Measurements from ENCODE around the gene SGCD. TPM values are rescaled to one million over a fixed set of nuclear protein-coding genes. Genes with fewer than 3 reads are reported as not detected.

Gene SGCD
- total and polyA plus RNA-seq, 4 experiments from 2014 or later: not detected

DNA sequence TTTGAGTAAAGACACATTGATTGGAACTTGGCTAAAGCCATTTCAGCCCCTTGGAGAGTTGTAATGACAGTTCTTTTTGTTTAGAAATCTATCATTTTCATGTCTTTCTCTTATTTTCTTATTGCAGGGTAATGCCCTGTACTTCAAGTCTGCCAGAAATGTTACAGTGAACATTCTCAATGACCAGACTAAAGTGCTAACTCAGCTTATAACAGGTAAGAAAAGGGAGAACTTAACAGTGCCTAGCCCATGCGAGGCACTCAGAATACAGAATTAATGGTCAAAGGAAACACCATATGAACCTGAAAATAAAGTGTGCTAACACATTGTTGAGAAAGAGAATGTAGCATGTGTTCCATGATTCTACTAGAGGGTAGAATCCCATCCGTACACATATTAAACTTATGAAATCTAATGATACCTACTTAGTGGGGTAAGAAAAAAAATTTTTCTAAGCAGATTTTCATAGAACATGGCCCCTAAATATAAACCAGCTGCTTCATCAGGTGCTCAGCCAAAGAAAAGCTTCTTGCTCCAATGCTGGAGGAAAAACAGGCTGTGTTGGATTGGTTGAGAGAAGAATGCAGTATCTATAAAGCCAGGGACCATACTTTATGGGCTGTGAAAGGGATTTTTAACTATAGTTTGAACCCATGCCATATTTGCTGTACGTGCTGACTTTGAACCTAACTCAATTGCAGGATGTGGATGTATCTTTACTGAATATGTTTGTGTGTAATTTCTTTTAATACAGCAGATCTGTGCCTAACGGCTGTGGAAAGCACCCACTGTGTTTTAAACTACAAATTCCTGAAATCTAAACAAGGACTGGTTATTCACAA lies 262.4 kb downstream of the SGCD start:
- H3K4me3 ChIP-seq (ENCODE audit: low read length in 2 of 2): no peak overlapping the region
- H3K36me3 ChIP-seq (ENCODE audit: insufficient read depth, low read length): no peaks in the 10 kb centered on the region
- intact Hi-C loops (cut with micrococcal nuclease): no loop called here
- ChIA-PET POLR2A (ENCODE audit: partially characterized antibody) (no interaction called here), CTCF (ENCODE audit: partially characterized antibody) (no interaction called here)
- H3K9me3 ChIP-seq (ENCODE audit: control insufficient read depth in 1 of 2, low read length in 2 of 2): no peaks in the 10 kb centered on the region
- peaks cover 0 to 2% (median 0%) of the 10 kb centered on the region in 8 donors for H3K9me3 Mint-ChIP-seq
- no peak overlapping the region for H3K27ac ChIP-seq (ENCODE audit: low read depth, low read length)
- no peaks in the 10 kb centered on the region for H3K4me1 ChIP-seq (ENCODE audit: insufficient read depth, low read length)
- peaks cover 10 to 24% of the 10 kb centered on the region in 2 donors for H3K27me3 Mint-ChIP-seq
- H3K4me3 Mint-ChIP-seq: no peak overlapping the region
- H3K27me3 ChIP-seq (ENCODE audit: insufficient read depth, low read length): no peaks in the 10 kb centered on the region
- H3K27ac Mint-ChIP-seq: no peak overlapping the region
- DNase-seq: no peak
- no peaks in the 10 kb centered on the region for H3K36me3 Mint-ChIP-seq
- H3K4me1 Mint-ChIP-seq: no peaks in the 10 kb centered on the region

DNA sequence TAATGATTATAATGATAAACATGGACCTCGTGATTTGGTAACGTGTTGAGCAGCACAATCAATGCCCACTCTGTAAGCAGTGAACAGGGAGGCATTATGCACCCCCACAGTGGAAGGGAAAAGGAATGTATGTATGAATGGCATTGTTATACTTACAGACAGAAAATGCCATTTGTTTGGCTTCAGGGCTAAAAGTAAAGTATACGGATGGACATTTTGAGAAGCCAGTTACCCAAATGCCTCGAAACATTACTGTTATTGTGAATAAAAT lies 262.9 kb downstream of the SGCD start:
- no peak overlapping the region for H3K27ac Mint-ChIP-seq
- H3K9me3 Mint-ChIP-seq: peaks cover 0 to 4% (median 0%) of the 10 kb centered on the region in 8 donors
- H3K4me3 ChIP-seq (ENCODE audit: low read length in 2 of 2): no peak overlapping the region
- intact Hi-C loops (cut with micrococcal nuclease): no loop called here
- H3K9me3 ChIP-seq (ENCODE audit: control insufficient read depth in 1 of 2, low read length in 2 of 2): no peaks in the 10 kb centered on the region
- no peaks in the 10 kb centered on the region for H3K36me3 Mint-ChIP-seq
- H3K4me1 Mint-ChIP-seq: no peaks in the 10 kb centered on the region
- POLR2A ChIA-PET (ENCODE audit: partially characterized antibody): no interaction called here
- no peak for DNase-seq
- CTCF ChIA-PET (ENCODE audit: partially characterized antibody): no interaction called here
- H3K27ac ChIP-seq (ENCODE audit: low read depth, low read length): no peak overlapping the region
- H3K27me3 Mint-ChIP-seq: peaks cover 10 to 22% of the 10 kb centered on the region in 2 donors
- H3K27me3 ChIP-seq (ENCODE audit: insufficient read depth, low read length): no peaks in the 10 kb centered on the region
- no peak overlapping the region for H3K4me3 Mint-ChIP-seq
- H3K36me3 ChIP-seq (ENCODE audit: insufficient read depth, low read length): no peaks in the 10 kb centered on the region
- H3K4me1 ChIP-seq (ENCODE audit: insufficient read depth, low read length): no peaks in the 10 kb centered on the region

DNA sequence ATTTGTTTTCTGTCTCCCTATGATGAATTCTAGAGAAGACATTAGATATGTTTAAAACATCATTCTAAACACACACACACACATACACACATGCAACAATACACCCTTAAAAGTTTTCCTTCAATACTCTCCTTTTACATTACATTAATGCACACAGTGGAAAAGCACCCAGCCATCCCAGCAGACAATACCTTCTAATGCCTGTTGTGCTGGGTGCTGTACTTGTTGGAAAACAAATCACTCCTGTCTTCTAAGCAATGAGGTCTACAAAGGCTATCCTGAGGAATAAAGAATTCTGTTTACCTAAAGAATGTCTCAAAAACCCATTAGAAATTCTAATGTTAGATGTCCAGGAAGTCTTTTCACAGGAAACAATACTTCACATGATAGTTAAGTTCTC lies 264.0 kb downstream of the SGCD start:
- H3K36me3 ChIP-seq (ENCODE audit: insufficient read depth, low read length): no peaks in the 10 kb centered on the region
- Mint-ChIP-seq H3K9me3 (peaks cover 0 to 5% (median 0%) of the 10 kb centered on the region in 8 donors), H3K4me1 (no peaks in the 10 kb centered on the region), H3K4me3 (no peak overlapping the region), H3K27ac (no peak overlapping the region), H3K27me3 (peaks cover 10 to 23% of the 10 kb centered on the region in 2 donors), H3K36me3 (no peaks in the 10 kb centered on the region)
- POLR2A ChIA-PET (ENCODE audit: partially characterized antibody): no interaction called here
- no peak overlapping the region for H3K4me3 ChIP-seq (ENCODE audit: low read length in 2 of 2)
- no peak for DNase-seq
- H3K9me3 ChIP-seq (ENCODE audit: control insufficient read depth in 1 of 2, low read length in 2 of 2): no peaks in the 10 kb centered on the region
- CTCF ChIA-PET (ENCODE audit: partially characterized antibody): no interaction called here
- no peak overlapping the region for H3K27ac ChIP-seq (ENCODE audit: low read depth, low read length)
- no peaks in the 10 kb centered on the region for H3K4me1 ChIP-seq (ENCODE audit: insufficient read depth, low read length)
- intact Hi-C loops (cut with micrococcal nuclease): no loop called here
- H3K27me3 ChIP-seq (ENCODE audit: insufficient read depth, low read length): no peaks in the 10 kb centered on the region

DNA sequence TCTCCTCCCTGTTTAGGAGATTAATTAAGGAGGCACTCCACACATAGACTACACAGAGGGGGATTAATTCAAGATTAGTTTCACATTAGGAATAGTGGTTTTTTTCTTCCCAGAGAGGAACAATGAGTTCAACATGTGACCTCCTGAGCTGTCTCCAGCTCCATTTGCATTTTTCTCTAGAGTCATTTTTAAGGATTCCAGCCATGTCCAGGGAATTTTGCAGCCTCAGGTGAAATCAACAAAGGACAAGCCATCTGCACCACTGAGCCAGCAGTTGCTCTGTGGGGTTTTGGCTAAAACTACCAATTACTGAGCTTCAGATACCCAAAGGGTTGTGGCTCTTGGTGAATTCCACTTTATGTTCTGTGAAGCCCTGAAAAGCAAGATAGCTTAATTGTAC lies 264.7 kb downstream of the SGCD start:
- H3K4me1 Mint-ChIP-seq: no peaks in the 10 kb centered on the region
- H3K4me1 ChIP-seq (ENCODE audit: insufficient read depth, low read length): no peaks in the 10 kb centered on the region
- no peaks in the 10 kb centered on the region for H3K36me3 Mint-ChIP-seq
- ChIA-PET POLR2A (ENCODE audit: partially characterized antibody) (no interaction called here), CTCF (ENCODE audit: partially characterized antibody) (no interaction called here)
- H3K9me3 Mint-ChIP-seq: peaks cover 0 to 5% (median 0%) of the 10 kb centered on the region in 8 donors
- H3K27ac Mint-ChIP-seq: no peak overlapping the region
- no peak overlapping the region for H3K4me3 ChIP-seq (ENCODE audit: low read length in 2 of 2)
- no peak overlapping the region for H3K4me3 Mint-ChIP-seq
- H3K36me3 ChIP-seq (ENCODE audit: insufficient read depth, low read length): no peaks in the 10 kb centered on the region
- H3K27ac ChIP-seq (ENCODE audit: low read depth, low read length): no peak overlapping the region
- H3K27me3 Mint-ChIP-seq: peaks cover 12 to 21% of the 10 kb centered on the region in 2 donors
- H3K9me3 ChIP-seq (ENCODE audit: control insufficient read depth in 1 of 2, low read length in 2 of 2): no peaks in the 10 kb centered on the region
- intact Hi-C loops (cut with micrococcal nuclease): no loop called here
- H3K27me3 ChIP-seq (ENCODE audit: insufficient read depth, low read length): no peaks in the 10 kb centered on the region
- no peak for DNase-seq

DNA sequence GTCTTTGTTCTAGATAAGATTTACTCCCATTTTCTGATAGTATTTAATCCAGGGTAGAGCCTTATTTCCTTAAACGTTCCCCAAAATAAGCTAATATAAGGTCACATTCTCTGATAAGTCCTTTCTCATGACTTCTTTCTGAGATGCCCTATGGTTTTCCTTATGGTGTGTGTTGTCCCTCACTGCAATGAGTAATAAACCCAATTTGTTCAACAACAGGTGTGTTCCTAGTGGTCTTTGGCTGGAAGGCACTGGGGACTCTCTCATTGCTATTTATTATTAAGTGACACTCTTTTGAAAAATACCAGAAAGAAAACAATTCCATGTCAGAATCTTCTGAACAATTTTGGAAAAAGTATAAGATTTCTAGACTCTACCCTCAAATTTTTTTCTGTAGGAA lies 266.6 kb downstream of the SGCD start:
- H3K9me3 Mint-ChIP-seq: peaks cover 0 to 4% (median 0%) of the 10 kb centered on the region in 8 donors
- Histone ChIP-seq H3K4me3 (ENCODE audit: low read length in 2 of 2) (no peak overlapping the region), H3K27ac (ENCODE audit: low read depth, low read length) (no peak overlapping the region), H3K4me1 (ENCODE audit: insufficient read depth, low read length) (no peaks in the 10 kb centered on the region), H3K36me3 (ENCODE audit: insufficient read depth, low read length) (no peaks in the 10 kb centered on the region), H3K27me3 (ENCODE audit: insufficient read depth, low read length) (no peaks in the 10 kb centered on the region), H3K9me3 (ENCODE audit: control insufficient read depth in 1 of 2, low read length in 2 of 2) (no peaks in the 10 kb centered on the region)
- ChIA-PET POLR2A (ENCODE audit: partially characterized antibody) (no interaction called here), CTCF (ENCODE audit: partially characterized antibody) (no interaction called here)
- no peak overlapping the region for H3K27ac Mint-ChIP-seq
- no peak overlapping the region for H3K4me3 Mint-ChIP-seq
- peaks cover 13 to 21% of the 10 kb centered on the region in 2 donors for H3K27me3 Mint-ChIP-seq
- H3K4me1 Mint-ChIP-seq: no peaks in the 10 kb centered on the region
- H3K36me3 Mint-ChIP-seq: no peaks in the 10 kb centered on the region
- intact Hi-C loops (cut with micrococcal nuclease): no loop called here
- DNase-seq: no peak

DNA sequence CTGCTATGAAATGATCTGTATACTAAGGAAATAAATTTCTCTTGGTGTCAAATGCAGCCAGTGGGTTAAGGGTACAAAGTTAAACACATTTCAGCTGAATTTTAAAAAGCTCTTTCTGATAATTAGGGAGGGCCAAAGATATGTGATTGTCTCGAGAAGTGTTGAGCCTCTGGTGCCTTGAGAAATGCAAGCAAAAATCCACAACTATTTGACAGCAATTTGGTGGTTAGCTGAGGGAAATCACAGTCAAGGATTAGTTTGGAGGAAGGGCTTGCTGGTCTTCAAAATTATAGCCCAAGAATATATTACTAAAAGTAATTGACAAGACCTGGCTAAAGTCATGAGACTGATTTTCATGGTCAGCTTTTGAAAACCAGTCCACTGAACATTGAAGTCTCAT lies 267.4 kb downstream of the SGCD start:
- peaks cover 0 to 2% (median 0%) of the 10 kb centered on the region in 8 donors for H3K9me3 Mint-ChIP-seq
- H3K27ac ChIP-seq (ENCODE audit: low read depth, low read length): no peak overlapping the region
- ChIA-PET POLR2A (ENCODE audit: partially characterized antibody) (no interaction called here), CTCF (ENCODE audit: partially characterized antibody) (no interaction called here)
- H3K36me3 ChIP-seq (ENCODE audit: insufficient read depth, low read length): no peaks in the 10 kb centered on the region
- H3K27ac Mint-ChIP-seq: no peak overlapping the region
- no peaks in the 10 kb centered on the region for H3K36me3 Mint-ChIP-seq
- no peaks in the 10 kb centered on the region for H3K27me3 ChIP-seq (ENCODE audit: insufficient read depth, low read length)
- no peak for DNase-seq
- H3K9me3 ChIP-seq (ENCODE audit: control insufficient read depth in 1 of 2, low read length in 2 of 2): no peaks in the 10 kb centered on the region
- no peaks in the 10 kb centered on the region for H3K4me1 Mint-ChIP-seq
- peaks cover 10 to 21% of the 10 kb centered on the region in 2 donors for H3K27me3 Mint-ChIP-seq
- no peaks in the 10 kb centered on the region for H3K4me1 ChIP-seq (ENCODE audit: insufficient read depth, low read length)
- no peak overlapping the region for H3K4me3 ChIP-seq (ENCODE audit: low read length in 2 of 2)
- H3K4me3 Mint-ChIP-seq: no peak overlapping the region
- intact Hi-C loops (cut with micrococcal nuclease): no loop called here

DNA sequence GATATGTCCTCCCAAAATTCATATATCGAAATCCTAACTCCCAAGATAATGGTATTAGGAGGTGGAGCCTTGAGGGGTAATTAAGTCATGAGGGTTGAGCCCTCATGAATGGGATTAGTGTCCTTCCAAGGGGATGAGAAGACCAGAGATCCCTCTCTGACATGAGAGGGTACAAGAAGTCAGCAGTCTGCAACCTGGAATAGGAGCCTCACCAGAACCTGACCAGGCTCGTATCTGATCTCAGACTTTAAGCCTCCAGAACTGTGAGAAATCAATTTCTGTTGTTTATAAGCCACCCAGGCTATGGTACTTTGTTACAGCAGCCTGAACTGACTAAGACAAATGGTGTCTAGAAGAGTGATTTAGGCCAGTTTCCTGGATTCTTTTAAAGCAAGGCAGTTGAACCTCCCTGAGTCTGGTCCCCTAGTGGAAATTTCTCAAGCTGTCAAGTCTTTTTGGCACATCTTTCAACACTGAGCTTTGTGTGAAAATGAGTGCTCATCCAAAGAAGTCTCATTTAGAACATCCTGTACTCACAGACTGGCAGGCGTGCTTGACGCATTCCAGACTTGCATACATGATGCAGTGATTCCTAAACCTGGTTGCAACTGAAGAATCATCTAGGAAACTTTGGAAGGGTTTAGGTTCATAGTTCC lies 268.3 kb downstream of the SGCD start:
- Mint-ChIP-seq H3K36me3 (no peaks in the 10 kb centered on the region), H3K27ac (no peak overlapping the region), H3K4me3 (no peak overlapping the region), H3K4me1 (no peaks in the 10 kb centered on the region), H3K27me3 (peaks cover 10 to 17% of the 10 kb centered on the region in 2 donors), H3K9me3 (peaks cover 0 to 2% (median 0%) of the 10 kb centered on the region in 8 donors)
- CTCF ChIA-PET (ENCODE audit: partially characterized antibody): no interaction called here
- no peaks in the 10 kb centered on the region for H3K27me3 ChIP-seq (ENCODE audit: insufficient read depth, low read length)
- no peaks in the 10 kb centered on the region for H3K4me1 ChIP-seq (ENCODE audit: insufficient read depth, low read length)
- H3K4me3 ChIP-seq (ENCODE audit: low read length in 2 of 2): no peak overlapping the region
- H3K36me3 ChIP-seq (ENCODE audit: insufficient read depth, low read length): no peaks in the 10 kb centered on the region
- intact Hi-C loops (cut with micrococcal nuclease): no loop called here
- no peaks in the 10 kb centered on the region for H3K9me3 ChIP-seq (ENCODE audit: control insufficient read depth in 1 of 2, low read length in 2 of 2)
- POLR2A ChIA-PET (ENCODE audit: partially characterized antibody): no interaction called here
- H3K27ac ChIP-seq (ENCODE audit: low read depth, low read length): no peak overlapping the region
- DNase-seq: no peak

Data from CD4-positive, alpha-beta memory T cell (primary cell).